ENCODE data around the gene SLC5A10.

- TF ChIP-seq CTCF (IDR thresholded peaks at IDR 0.05; ENCODE audit: poor library complexity, severe bottlenecking) (no peak), EP300 (conservative IDR thresholded peaks at IDR 0.05; ENCODE audit: poor library complexity, severe bottlenecking) (no peak), POLR2AphosphoS5 (IDR thresholded peaks at IDR 0.05) (no peak), TAF1 (IDR thresholded peaks at IDR 0.05; ENCODE audit: low read depth) (no peak)
These were observed 38.4 kb downstream of the SLC5A10 start for GRCh38 chr17:18990331-18990730.

Measured in neural cell (in vitro differentiated cells).